NCI-H1694 treated with DMSO at 0.1 percent for 48 hours (cell line): ENCODE results near the gene ATP2A2.
"Not testable (repeated sequence)": the region's sequence is repeated elsewhere in the genome, so short reads cannot be mapped to it uniquely, and the experiment has no call there.

Experiments
- DNase-seq: peaks from one replicate; lab custom pipeline; 2025; lab: John Stamatoyannopoulos, UW

Gene ATP2A2

DNA sequence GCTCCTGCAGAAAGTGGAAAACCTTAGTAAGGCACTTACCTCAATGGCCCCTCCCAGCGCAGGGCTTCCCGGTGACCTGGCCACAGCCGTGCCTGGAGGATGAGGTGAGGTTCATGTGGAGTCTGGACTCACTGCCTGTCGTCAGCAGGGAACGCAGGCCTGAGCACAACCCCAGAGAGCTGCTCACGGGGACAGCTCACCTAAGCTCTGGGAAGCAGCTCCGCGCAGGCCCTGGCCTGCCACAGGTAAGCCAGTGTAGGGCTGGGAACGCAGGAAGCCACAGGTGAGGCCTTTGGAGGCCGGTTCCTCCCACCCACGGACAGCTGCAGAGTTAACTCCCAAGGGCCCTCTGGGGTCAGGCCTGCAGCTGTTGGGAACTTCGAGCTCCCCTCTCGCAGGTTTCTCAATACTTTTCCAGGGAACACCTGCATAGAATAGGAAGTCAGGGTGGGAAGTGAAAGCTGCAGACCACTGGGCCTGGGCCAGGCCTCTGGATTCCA is 89.7 kb downstream of the ATP2A2 start:
- DNase-seq, result no peak

DNA sequence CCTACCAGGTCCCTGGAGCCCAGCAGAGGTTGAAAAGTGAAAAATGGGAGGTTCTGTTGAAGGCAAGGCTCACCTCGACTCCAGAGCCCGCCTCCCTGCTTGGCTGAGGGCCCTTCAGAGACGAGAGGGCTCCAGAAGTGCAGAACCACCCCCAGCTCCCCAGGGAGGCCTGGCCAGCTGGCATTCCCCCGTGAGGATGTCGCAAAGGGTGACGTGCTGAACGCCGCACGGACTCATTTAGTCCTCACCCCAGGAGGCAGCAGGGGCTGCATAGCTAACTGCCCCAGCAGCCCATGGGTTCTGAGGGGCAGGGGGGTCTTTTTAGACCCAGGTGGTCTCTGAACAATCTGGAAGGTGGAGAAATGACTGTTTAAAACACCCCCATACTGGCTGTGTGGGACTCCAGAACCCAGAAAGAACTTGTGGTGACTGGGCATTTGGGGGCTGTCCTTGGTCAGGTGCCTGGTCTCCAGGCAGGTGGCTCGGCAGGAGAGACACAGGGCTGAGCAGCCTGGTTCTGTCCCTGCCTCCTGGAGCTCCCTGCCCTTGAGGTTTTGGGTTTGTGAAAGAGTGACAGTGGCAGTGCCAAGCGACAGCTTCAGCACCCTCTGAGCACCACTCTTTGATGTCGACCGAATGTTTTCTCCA is 90.5 kb downstream of the ATP2A2 start:
- peak; percentile 73 for DNase-seq

DNA sequence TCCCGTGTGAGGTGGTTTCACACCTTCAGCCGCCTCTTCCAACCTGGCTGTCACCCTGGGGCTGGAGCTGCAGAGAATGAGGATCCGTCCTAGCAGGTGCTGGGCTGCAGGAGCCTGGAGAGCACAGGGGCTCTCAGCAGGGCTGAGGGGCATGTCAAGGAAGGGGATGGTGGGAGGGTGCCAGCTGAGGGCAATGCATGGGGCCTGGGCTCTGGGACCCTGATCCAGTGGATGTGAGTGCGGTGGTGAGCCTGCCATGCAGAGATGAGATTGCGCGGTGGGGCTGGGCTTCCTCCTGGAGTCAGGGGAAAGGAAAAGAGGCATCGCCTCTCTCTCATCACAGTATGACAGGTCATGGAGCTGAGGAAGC is 91.0 kb downstream of the ATP2A2 start:
- no peak for DNase-seq

- DNase-seq, result peak; percentile 40
Observed at GRCh38 chr12:110373025-110373424, 92.0 kb downstream of the ATP2A2 start.

- no peak for DNase-seq
Observed at GRCh38 chr12:110373425-110373824, 92.4 kb downstream of the ATP2A2 start.

GRCh38 chr12:110373962-110374611 is 93.0 kb downstream of the ATP2A2 start:
- no peak for DNase-seq

DNA sequence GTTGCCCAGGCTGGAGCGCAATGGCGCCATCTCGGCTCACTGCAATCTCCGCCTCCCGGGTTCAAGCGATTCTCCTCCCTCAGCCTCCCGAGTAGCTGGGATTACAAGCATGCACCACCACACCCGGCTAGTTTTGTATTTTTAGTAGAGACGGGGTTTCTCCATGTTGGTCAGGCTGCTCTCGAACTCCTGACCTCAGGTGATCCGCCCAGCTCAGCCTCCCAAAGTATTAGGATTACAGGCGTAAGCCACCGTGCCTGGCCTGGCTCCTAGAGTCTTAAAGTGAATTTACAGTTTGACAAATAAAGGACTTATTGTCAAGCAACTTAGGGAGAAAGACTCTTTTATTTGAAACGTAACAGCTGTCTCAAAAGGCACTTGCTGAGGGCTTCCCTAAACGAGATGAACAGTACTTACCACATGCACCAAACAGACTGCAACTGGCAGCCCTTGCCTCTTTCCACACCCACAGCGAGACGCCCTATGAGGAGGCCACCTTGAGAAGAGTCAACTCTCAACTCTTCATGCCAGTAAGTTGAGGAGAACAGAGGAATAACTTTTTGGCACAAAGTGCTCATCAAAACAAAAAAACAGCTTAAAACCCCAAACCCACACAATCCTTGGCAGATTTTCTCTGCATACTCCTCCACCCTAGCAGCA is 97.2 kb downstream of the ATP2A2 start:
- DNase-seq, result not testable (repeated sequence)

DNA sequence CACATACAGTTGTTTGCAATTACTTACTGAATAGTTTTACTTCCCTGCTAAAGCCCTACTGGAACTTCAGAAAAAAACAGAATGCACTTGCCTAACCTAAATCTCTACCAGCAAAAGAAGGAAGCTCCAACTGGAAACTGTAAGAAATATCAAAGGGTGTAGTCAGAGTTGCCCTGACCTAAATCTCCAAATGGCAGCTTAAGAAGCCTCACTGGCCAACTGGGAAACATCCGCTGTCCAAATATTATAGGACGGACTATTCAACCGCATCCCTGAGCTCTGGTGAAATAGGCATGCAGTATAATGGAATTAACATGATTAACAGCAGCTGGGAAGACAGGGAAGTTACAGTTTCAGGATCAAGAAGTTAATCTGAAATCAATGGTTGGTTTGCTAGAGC is 98.2 kb downstream of the ATP2A2 start:
- DNase-seq, result no peak

DNA sequence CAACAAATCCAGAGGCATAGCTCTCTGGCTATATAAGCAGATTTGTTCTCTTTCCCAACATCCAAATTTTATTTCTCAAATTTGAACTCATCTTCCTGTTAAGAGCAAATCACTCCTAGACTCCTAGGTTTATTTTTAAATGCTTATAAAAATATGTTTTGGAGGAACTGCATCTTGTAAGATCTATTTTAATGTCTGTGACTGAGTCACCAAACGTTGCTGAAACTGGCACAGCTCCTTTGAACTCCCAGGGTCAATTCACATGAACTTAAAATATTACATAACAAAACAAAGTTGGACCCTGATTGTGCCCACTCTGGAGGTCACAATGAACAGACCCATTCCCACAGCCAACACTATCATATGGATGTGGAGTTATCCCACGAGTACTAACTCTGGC is 98.6 kb downstream of the ATP2A2 start:
- DNase-seq, result no peak

DNA sequence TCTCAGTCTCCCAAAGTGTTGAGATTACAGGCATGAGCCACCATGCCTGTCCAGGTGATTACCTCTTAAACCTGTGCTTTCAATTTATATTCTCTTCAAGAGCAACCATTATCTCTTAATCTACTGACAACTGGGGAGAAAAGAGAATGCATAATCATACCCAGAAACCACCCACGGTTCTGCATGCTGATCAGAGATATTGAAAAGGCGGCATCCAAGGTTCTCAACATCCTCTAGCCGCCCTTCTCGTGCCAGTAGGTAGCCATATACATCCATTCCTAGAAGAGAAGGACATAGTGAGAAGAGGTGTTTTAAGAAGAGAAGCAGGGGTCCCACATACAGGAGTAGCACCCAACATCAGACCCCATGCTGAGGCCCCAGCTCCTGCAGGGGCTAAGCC is 101.6 kb downstream of the ATP2A2 start:
- DNase-seq, result no peak
